ENCODE measurements around the gene MOB3A. TPM values are rescaled to one million over a fixed set of nuclear protein-coding genes. Genes with fewer than 3 reads are reported as not detected.

MOB3A gene
- total and polyA plus RNA-seq, 2 of the 13 experiments (the other 11 are each of a cell fraction or from before 2014, with no cell fraction given), result 3.5 to 17.8 TPM

DNA sequence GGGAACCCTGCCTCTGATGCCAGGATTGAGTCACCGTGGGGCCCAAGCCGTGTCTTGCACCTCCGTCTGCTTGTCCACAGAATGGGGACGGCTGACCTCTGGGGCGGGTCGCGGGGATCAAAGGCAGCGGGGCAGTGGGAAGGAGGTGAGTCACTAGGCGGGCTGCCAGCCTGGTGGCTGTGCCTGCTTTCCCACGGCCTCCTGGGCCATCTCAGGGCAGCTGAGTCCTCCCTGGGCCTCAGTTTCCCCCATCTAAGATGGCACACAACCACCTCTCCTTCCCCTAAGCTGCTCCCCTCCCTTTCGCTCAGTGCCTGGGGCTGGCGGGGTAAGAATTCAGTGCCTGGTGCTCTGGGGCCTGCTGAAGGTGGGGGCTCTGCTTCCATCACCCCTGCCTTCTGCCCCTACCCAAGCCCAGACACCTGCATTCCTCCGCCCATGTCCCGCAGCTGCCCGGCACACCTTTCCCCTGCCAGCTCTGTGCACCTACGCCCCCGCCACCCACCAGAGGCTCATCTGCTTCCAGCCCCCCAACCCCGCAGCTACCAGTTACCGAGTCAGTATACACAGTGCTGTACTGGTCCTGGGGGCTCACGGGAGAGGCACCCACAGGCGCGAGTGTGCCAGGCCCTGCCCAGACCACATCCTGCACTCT, 48.5 kb downstream of the MOB3A start (continued):
- TF ChIP-seq GABPB1 (CRISPR knock-in tag; IDR thresholded peaks at IDR 0.05) (peak; percentile 38; the same call in 1 of the 2 replicates), ZNF296 (CRISPR knock-in tag; conservative IDR thresholded peaks at IDR 0.05) (no peak), HNRNPL (IDR thresholded peaks at IDR 0.05; ENCODE audit: low read depth, low read length) (peak; percentile 93), YEATS2 (CRISPR knock-in tag; IDR thresholded peaks at IDR 0.05; ENCODE audit: borderline replicate concordance) (no peak), KLF11 (CRISPR knock-in tag; IDR thresholded peaks at IDR 0.05) (no peak), AKAP8 (CRISPR knock-in tag; IDR thresholded peaks at IDR 0.05) (peak; percentile 37; the same call in 1 of the 2 replicates), ZNF292 (CRISPR knock-in tag; IDR thresholded peaks at IDR 0.05; ENCODE audit: borderline replicate concordance, low read depth) (no peak), KLF6 (CRISPR knock-in tag; IDR thresholded peaks at IDR 0.05) (no peak), GATAD2A (CRISPR knock-in tag; IDR thresholded peaks at IDR 0.05) (peak; percentile 70), SCMH1 (CRISPR knock-in tag; IDR thresholded peaks at IDR 0.05; ENCODE audit: borderline replicate concordance) (no peak), RARA (CRISPR knock-in tag; IDR thresholded peaks at IDR 0.05) (peak; percentile 90), FOXC1 (CRISPR knock-in tag; IDR thresholded peaks at IDR 0.05; ENCODE audit: borderline replicate concordance) (no peak), TGIF2 (CRISPR knock-in tag; IDR thresholded peaks at IDR 0.05) (no peak), ZBTB38 (CRISPR knock-in tag; IDR thresholded peaks at IDR 0.05) (peak; percentile 94)
- TF ChIP-seq, protein P1, sequence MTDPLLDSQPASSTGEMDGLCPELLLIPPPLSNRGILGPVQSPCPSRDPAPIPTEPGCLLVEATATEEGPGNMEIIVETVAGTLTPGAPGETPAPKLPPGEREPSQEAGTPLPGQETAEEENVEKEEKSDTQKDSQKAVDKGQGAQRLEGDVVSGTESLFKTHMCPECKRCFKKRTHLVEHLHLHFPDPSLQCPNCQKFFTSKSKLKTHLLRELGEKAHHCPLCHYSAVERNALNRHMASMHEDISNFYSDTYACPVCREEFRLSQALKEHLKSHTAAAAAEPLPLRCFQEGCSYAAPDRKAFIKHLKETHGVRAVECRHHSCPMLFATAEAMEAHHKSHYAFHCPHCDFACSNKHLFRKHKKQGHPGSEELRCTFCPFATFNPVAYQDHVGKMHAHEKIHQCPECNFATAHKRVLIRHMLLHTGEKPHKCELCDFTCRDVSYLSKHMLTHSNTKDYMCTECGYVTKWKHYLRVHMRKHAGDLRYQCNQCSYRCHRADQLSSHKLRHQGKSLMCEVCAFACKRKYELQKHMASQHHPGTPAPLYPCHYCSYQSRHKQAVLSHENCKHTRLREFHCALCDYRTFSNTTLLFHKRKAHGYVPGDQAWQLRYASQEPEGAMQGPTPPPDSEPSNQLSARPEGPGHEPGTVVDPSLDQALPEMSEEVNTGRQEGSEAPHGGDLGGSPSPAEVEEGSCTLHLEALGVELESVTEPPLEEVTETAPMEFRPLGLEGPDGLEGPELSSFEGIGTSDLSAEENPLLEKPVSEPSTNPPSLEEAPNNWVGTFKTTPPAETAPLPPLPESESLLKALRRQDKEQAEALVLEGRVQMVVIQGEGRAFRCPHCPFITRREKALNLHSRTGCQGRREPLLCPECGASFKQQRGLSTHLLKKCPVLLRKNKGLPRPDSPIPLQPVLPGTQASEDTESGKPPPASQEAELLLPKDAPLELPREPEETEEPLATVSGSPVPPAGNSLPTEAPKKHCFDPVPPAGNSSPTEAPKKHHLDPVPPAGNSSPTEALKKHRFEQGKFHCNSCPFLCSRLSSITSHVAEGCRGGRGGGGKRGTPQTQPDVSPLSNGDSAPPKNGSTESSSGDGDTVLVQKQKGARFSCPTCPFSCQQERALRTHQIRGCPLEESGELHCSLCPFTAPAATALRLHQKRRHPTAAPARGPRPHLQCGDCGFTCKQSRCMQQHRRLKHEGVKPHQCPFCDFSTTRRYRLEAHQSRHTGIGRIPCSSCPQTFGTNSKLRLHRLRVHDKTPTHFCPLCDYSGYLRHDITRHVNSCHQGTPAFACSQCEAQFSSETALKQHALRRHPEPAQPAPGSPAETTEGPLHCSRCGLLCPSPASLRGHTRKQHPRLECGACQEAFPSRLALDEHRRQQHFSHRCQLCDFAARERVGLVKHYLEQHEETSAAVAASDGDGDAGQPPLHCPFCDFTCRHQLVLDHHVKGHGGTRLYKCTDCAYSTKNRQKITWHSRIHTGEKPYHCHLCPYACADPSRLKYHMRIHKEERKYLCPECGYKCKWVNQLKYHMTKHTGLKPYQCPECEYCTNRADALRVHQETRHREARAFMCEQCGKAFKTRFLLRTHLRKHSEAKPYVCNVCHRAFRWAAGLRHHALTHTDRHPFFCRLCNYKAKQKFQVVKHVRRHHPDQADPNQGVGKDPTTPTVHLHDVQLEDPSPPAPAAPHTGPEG (CRISPR knock-in tag; IDR thresholded peaks at IDR 0.05), result no peak
- TF ChIP-seq, protein P2, sequence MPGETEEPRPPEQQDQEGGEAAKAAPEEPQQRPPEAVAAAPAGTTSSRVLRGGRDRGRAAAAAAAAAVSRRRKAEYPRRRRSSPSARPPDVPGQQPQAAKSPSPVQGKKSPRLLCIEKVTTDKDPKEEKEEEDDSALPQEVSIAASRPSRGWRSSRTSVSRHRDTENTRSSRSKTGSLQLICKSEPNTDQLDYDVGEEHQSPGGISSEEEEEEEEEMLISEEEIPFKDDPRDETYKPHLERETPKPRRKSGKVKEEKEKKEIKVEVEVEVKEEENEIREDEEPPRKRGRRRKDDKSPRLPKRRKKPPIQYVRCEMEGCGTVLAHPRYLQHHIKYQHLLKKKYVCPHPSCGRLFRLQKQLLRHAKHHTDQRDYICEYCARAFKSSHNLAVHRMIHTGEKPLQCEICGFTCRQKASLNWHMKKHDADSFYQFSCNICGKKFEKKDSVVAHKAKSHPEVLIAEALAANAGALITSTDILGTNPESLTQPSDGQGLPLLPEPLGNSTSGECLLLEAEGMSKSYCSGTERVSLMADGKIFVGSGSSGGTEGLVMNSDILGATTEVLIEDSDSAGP (CRISPR knock-in tag; IDR thresholded peaks at IDR 0.05; ENCODE audit: borderline replicate concordance), result 0 out of 2 replicates have a peak, but pooled peaks have one; percentile 29
- TF ChIP-seq, protein P3, sequence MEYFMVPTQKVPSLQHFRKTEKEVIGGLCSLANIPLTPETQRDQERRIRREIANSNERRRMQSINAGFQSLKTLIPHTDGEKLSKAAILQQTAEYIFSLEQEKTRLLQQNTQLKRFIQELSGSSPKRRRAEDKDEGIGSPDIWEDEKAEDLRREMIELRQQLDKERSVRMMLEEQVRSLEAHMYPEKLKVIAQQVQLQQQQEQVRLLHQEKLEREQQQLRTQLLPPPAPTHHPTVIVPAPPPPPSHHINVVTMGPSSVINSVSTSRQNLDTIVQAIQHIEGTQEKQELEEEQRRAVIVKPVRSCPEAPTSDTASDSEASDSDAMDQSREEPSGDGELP (IDR thresholded peaks at IDR 0.05; ENCODE audit: borderline replicate concordance, low read depth), result peak; percentile 15; the same call in 1 of the 2 replicates
- TF ChIP-seq, protein P4, sequence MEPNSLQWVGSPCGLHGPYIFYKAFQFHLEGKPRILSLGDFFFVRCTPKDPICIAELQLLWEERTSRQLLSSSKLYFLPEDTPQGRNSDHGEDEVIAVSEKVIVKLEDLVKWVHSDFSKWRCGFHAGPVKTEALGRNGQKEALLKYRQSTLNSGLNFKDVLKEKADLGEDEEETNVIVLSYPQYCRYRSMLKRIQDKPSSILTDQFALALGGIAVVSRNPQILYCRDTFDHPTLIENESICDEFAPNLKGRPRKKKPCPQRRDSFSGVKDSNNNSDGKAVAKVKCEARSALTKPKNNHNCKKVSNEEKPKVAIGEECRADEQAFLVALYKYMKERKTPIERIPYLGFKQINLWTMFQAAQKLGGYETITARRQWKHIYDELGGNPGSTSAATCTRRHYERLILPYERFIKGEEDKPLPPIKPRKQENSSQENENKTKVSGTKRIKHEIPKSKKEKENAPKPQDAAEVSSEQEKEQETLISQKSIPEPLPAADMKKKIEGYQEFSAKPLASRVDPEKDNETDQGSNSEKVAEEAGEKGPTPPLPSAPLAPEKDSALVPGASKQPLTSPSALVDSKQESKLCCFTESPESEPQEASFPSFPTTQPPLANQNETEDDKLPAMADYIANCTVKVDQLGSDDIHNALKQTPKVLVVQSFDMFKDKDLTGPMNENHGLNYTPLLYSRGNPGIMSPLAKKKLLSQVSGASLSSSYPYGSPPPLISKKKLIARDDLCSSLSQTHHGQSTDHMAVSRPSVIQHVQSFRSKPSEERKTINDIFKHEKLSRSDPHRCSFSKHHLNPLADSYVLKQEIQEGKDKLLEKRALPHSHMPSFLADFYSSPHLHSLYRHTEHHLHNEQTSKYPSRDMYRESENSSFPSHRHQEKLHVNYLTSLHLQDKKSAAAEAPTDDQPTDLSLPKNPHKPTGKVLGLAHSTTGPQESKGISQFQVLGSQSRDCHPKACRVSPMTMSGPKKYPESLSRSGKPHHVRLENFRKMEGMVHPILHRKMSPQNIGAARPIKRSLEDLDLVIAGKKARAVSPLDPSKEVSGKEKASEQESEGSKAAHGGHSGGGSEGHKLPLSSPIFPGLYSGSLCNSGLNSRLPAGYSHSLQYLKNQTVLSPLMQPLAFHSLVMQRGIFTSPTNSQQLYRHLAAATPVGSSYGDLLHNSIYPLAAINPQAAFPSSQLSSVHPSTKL (CRISPR knock-in tag; IDR thresholded peaks at IDR 0.05), result peak; percentile 48

Data from HepG2 (cell line).